NCI-H1417 treated with DMSO at 0.1 percent for 48 hours (cell line): ENCODE results near the gene THSD4.

Experiments
- DNase-seq: peaks from one replicate; lab custom pipeline; 2025; lab: John Stamatoyannopoulos, UW

Gene THSD4

GRCh38 chr15:71329497-71330260, 214.4 kb downstream of the THSD4 start:
- no peak for DNase-seq

- DNase-seq = no peak
Observed at GRCh38 chr15:71330638-71331162, 215.4 kb downstream of the THSD4 start.

GRCh38 chr15:71331173-71331572, 215.9 kb downstream of the THSD4 start:
- no peak for DNase-seq

- no peak for DNase-seq
Observed at GRCh38 chr15:71332431-71333004, 217.2 kb downstream of the THSD4 start.

- no peak for DNase-seq
Observed at GRCh38 chr15:71333136-71333700, 217.9 kb downstream of the THSD4 start.

- DNase-seq = no peak
Observed at GRCh38 chr15:71333839-71334238, 218.6 kb downstream of the THSD4 start.

GRCh38 chr15:71334434-71334833, 219.2 kb downstream of the THSD4 start:
- DNase-seq = no peak

- DNase-seq = no peak
Observed at GRCh38 chr15:71334873-71335272, 219.6 kb downstream of the THSD4 start.

GRCh38 chr15:71335591-71335990, 220.3 kb downstream of the THSD4 start:
- DNase-seq = no peak

GRCh38 chr15:71336671-71337070, 221.4 kb downstream of the THSD4 start:
- DNase-seq = no peak

GRCh38 chr15:71337197-71337845, 222.1 kb downstream of the THSD4 start:
- DNase-seq = no peak

- no peak for DNase-seq
Observed at GRCh38 chr15:71338265-71338664, 223.0 kb downstream of the THSD4 start.

- DNase-seq = no peak
Observed at GRCh38 chr15:71338827-71339542, 223.7 kb downstream of the THSD4 start.

GRCh38 chr15:71341811-71342550, 226.7 kb downstream of the THSD4 start:
- DNase-seq = no peak

GRCh38 chr15:71342658-71343057, 227.4 kb downstream of the THSD4 start:
- DNase-seq = no peak

- no peak for DNase-seq
Observed at GRCh38 chr15:71344316-71344715, 229.0 kb downstream of the THSD4 start.

GRCh38 chr15:71345186-71345585, 229.9 kb downstream of the THSD4 start:
- DNase-seq = no peak

- no peak for DNase-seq
Observed at GRCh38 chr15:71346464-71346863, 231.2 kb downstream of the THSD4 start.

- DNase-seq = no peak
Observed at GRCh38 chr15:71348597-71348996, 233.3 kb downstream of the THSD4 start.

GRCh38 chr15:71349336-71349735, 234.1 kb downstream of the THSD4 start:
- DNase-seq = no peak
